ENCODE data around the gene NELL1. TPM values are rescaled to one million over a fixed set of nuclear protein-coding genes. Genes with fewer than 3 reads are reported as not detected.
"Not testable (repeated sequence)": the region's sequence is repeated elsewhere in the genome, so short reads cannot be mapped to it uniquely, and the experiment has no call there.

Gene NELL1
- total RNA-seq, 2 donors from 2014 or later = not detected

DNA sequence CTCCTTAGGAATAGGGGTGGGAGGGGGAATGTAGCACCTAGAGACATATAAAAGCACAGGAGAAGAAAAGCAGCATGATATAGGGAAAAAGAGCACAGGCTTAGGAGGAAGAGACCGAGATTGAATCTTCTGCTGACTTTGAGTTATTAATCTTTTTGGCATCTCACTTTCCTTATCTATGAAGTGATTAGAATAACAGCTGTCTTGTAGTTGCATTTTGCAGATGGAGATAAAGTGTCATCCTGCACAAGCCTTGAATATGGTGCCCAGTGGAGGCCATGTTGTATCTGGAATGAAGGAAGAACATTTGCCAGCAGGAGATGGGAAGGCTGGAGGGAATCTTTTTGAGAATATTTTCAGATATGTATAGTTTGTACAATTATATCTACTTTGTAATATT lies 594.7 kb downstream of the NELL1 start:
- Mint-ChIP-seq H3K4me1 (ENCODE audit: low read depth) (no peaks in the 10 kb centered on the region), H3K27me3 (ENCODE audit: low read depth) (no peaks in the 10 kb centered on the region), H3K27ac (no peak overlapping the region), H3K4me3 (no peak overlapping the region), H3K9me3 (peaks cover 5 to 6% of the 10 kb centered on the region in 2 donors), H3K36me3 (ENCODE audit: insufficient read depth in 2 of 2) (peaks cover 0 to 2% of the 10 kb centered on the region in 2 donors)
- DNase-seq = no peak
- ATAC-seq (replicated peaks in 1 of 2) = no peak

DNA sequence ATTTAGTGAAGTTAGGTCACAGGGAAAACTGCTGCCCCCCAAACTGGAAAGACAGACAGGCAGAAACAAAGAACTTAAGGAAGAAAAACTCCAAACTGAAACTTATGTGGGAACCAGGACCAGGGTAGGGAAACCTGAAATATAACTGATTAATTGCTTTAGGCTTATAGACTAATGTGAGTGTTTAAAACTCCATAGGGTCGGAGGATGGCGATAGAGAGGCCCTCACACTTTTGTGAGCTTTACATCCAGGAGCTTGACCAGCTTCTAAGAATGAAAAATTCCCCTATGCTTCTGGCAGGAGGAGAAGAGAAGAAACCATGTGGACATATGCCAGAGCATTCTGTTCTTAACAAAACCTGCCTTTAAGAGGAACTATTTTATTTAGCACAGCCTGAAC lies 598.6 kb downstream of the NELL1 start:
- H3K27ac Mint-ChIP-seq = no peak overlapping the region
- H3K36me3 Mint-ChIP-seq (ENCODE audit: insufficient read depth in 2 of 2) = peaks cover 2 to 3% of the 10 kb centered on the region in 2 donors
- H3K9me3 Mint-ChIP-seq = peaks cover 7 to 11% of the 10 kb centered on the region in 2 donors
- H3K4me1 Mint-ChIP-seq (ENCODE audit: low read depth) = no peaks in the 10 kb centered on the region
- no peak overlapping the region for H3K4me3 Mint-ChIP-seq
- ATAC-seq (replicated peaks in 1 of 2) (no peak), DNase-seq (no peak)
- no peaks in the 10 kb centered on the region for H3K27me3 Mint-ChIP-seq (ENCODE audit: low read depth)

GRCh38 chr11:21272139-21272538 lies 602.8 kb downstream of the NELL1 start:
- not testable (repeated sequence) for DNase-seq; ATAC-seq (replicated peaks in 1 of 2); H3K27ac Mint-ChIP-seq; H3K27me3 Mint-ChIP-seq (ENCODE audit: low read depth); H3K36me3 Mint-ChIP-seq (ENCODE audit: insufficient read depth in 2 of 2); H3K4me3 Mint-ChIP-seq; H3K4me1 Mint-ChIP-seq (ENCODE audit: low read depth)
- H3K9me3 Mint-ChIP-seq = peaks cover 14% of the 10 kb centered on the region in 2 donors

GRCh38 chr11:21278840-21279239 lies 609.5 kb downstream of the NELL1 start:
- H3K27me3 Mint-ChIP-seq (ENCODE audit: low read depth) = no peaks in the 10 kb centered on the region
- H3K9me3 Mint-ChIP-seq = peaks cover 14 to 25% of the 10 kb centered on the region in 2 donors
- peaks cover 2 to 4% of the 10 kb centered on the region in 2 donors for H3K36me3 Mint-ChIP-seq (ENCODE audit: insufficient read depth in 2 of 2)
- H3K4me1 Mint-ChIP-seq (ENCODE audit: low read depth) = no peaks in the 10 kb centered on the region
- no peak overlapping the region for H3K4me3 Mint-ChIP-seq
- no peak overlapping the region for H3K27ac Mint-ChIP-seq
- ATAC-seq (replicated peaks in 1 of 2) (no peak), DNase-seq (no peak)

DNA sequence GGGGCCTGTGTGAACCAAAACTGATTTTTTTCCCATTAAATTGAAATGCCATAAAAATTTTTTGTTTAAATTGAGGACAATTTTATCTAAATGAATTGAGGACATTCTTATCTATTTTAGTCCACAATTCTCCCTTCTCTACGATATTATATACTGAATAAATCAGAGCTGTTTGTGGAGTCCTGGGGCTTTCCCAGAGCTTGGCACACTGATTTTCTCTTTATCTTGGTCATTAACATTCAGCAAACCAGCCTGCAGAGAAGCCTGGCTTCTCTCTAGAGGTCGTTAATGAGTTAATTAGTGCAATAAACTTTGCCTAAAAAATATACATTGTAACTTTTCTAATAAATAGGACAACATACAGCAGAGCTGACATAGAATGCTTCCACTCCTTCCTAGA lies 615.7 kb downstream of the NELL1 start:
- H3K36me3 Mint-ChIP-seq (ENCODE audit: insufficient read depth in 2 of 2) = peaks cover under 1 to 2% of the 10 kb centered on the region in 2 donors
- no peak for ATAC-seq (replicated peaks in 1 of 2)

DNA sequence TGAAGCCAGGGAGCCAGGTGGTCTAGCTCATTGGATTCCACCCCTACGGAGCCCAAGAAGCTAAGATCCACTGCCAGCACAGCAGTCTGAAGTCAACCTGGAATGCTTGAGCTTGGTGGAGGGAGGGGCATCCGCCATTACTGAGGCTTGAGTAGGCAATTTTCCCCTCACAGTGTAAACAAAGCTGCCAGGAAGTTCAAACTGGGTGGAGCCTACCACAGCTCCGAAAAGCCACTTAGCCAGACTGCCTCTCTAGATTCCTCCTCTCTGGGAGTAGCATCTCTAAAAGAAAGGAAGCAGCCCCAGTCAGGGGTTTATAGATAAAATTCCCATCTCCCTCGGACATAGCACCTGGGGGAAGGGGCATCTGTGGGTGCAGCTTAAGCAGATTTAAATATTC lies 620.3 kb downstream of the NELL1 start:
- no peak overlapping the region for H3K27ac Mint-ChIP-seq
- ATAC-seq (replicated peaks in 1 of 2) = no peak
- peaks cover 8 to 23% of the 10 kb centered on the region in 2 donors for H3K9me3 Mint-ChIP-seq
- no peaks in the 10 kb centered on the region for H3K4me1 Mint-ChIP-seq (ENCODE audit: low read depth)
- H3K4me3 Mint-ChIP-seq = no peak overlapping the region
- peaks cover 0 to 2% of the 10 kb centered on the region in 2 donors for H3K36me3 Mint-ChIP-seq (ENCODE audit: insufficient read depth in 2 of 2)
- no peaks in the 10 kb centered on the region for H3K27me3 Mint-ChIP-seq (ENCODE audit: low read depth)
- DNase-seq = no peak

More for the DNA sequence above, 615.7 kb downstream of the NELL1 start:
- Mint-ChIP-seq H3K9me3 (peaks cover 8 to 17% of the 10 kb centered on the region in 2 donors), H3K27ac (no peak overlapping the region), H3K4me3 (no peak overlapping the region), H3K4me1 (ENCODE audit: low read depth) (no peaks in the 10 kb centered on the region), H3K27me3 (ENCODE audit: low read depth) (no peaks in the 10 kb centered on the region)
- no peak for DNase-seq

GRCh38 chr11:21295508-21295907 lies 626.1 kb downstream of the NELL1 start:
- Mint-ChIP-seq H3K4me3 (no peak overlapping the region), H3K4me1 (ENCODE audit: low read depth) (no peaks in the 10 kb centered on the region), H3K27ac (no peak overlapping the region), H3K9me3 (peaks cover 12 to 19% of the 10 kb centered on the region in 2 donors), H3K36me3 (ENCODE audit: insufficient read depth in 2 of 2) (no peaks in the 10 kb centered on the region), H3K27me3 (ENCODE audit: low read depth) (no peaks in the 10 kb centered on the region)
- no peak for DNase-seq
- ATAC-seq (replicated peaks in 1 of 2) = no peak

GRCh38 chr11:21301981-21302380 lies 632.6 kb downstream of the NELL1 start:
- Mint-ChIP-seq H3K4me3 (no peak overlapping the region), H3K4me1 (ENCODE audit: low read depth) (no peaks in the 10 kb centered on the region), H3K27ac (no peak overlapping the region), H3K36me3 (ENCODE audit: insufficient read depth in 2 of 2) (no peaks in the 10 kb centered on the region), H3K9me3 (peaks cover 7 to 8% of the 10 kb centered on the region in 2 donors), H3K27me3 (ENCODE audit: low read depth) (no peaks in the 10 kb centered on the region)
- DNase-seq (no peak), ATAC-seq (replicated peaks in 1 of 2) (no peak)

- ATAC-seq (replicated peaks in 1 of 2) (no peak), DNase-seq (no peak)
- no peaks in the 10 kb centered on the region for H3K36me3 Mint-ChIP-seq (ENCODE audit: insufficient read depth in 2 of 2)
- no peaks in the 10 kb centered on the region for H3K4me1 Mint-ChIP-seq (ENCODE audit: low read depth)
- peaks cover 1 to 7% of the 10 kb centered on the region in 2 donors for H3K9me3 Mint-ChIP-seq
- no peak overlapping the region for H3K4me3 Mint-ChIP-seq
- H3K27me3 Mint-ChIP-seq (ENCODE audit: low read depth) = no peaks in the 10 kb centered on the region
- no peak overlapping the region for H3K27ac Mint-ChIP-seq
Measured at GRCh38 chr11:21306739-21307358, 637.5 kb downstream of the NELL1 start.

DNA sequence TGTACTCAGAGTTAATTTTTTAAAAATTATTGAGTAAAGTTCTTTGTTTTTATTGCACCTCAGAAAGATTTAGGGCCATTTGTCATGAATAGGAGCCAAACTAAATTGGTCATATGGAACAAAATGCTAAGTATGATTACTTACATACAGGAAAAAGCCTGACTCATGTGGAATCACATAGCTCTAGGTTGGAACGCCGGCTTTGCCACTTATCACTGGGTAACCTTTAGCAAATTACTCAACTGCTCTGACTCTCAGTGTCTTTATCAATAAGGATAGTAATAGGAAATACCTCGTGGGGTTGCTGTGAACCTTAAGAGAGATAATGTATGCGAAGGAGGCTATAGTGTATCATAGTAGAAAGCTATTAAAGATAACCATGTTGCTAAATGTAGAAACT lies 638.5 kb downstream of the NELL1 start:
- no peaks in the 10 kb centered on the region for H3K36me3 Mint-ChIP-seq (ENCODE audit: insufficient read depth in 2 of 2)
- no peaks in the 10 kb centered on the region for H3K4me1 Mint-ChIP-seq (ENCODE audit: low read depth)
- H3K27me3 Mint-ChIP-seq (ENCODE audit: low read depth) = no peaks in the 10 kb centered on the region
- H3K4me3 Mint-ChIP-seq = no peak overlapping the region
- no peak overlapping the region for H3K27ac Mint-ChIP-seq
- ATAC-seq (replicated peaks in 1 of 2) (no peak), DNase-seq (no peak)
- peaks cover 1 to 4% of the 10 kb centered on the region in 2 donors for H3K9me3 Mint-ChIP-seq

- Mint-ChIP-seq H3K27ac (no peak overlapping the region), H3K27me3 (ENCODE audit: low read depth) (no peaks in the 10 kb centered on the region), H3K4me3 (no peak overlapping the region), H3K4me1 (ENCODE audit: low read depth) (no peaks in the 10 kb centered on the region), H3K36me3 (ENCODE audit: insufficient read depth in 2 of 2) (no peaks in the 10 kb centered on the region), H3K9me3 (peaks cover 0 to under 1% of the 10 kb centered on the region in 2 donors)
- DNase-seq = no peak
- ATAC-seq (replicated peaks in 1 of 2) = no peak
Measured at GRCh38 chr11:21316591-21316990, 647.2 kb downstream of the NELL1 start.

DNA sequence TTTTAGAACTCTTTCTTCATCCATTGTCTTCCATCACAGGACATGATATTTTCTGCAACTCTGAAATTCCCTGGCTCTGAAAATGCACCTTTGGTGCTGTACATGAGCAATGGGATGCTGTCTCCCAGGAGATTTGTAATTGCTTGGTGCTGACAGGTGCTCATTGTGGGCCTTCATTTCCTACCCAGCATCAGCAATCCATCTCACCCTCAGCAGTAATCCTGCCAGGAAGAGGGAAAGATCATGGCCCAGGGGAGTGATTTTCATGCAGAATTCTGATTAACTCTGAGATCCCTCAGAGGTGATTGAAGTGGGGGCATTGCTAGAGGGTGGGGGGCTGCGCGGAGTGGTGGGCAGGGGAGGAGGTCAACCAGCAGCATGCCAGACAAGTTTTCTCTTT lies 651.7 kb downstream of the NELL1 start:
- no peaks in the 10 kb centered on the region for H3K36me3 Mint-ChIP-seq (ENCODE audit: insufficient read depth in 2 of 2)
- H3K27ac Mint-ChIP-seq = no peak overlapping the region
- H3K4me1 Mint-ChIP-seq (ENCODE audit: low read depth) = no peaks in the 10 kb centered on the region
- DNase-seq (no peak), ATAC-seq (replicated peaks in 1 of 2) (no peak)
- H3K9me3 Mint-ChIP-seq = peaks cover under 1 to 1% of the 10 kb centered on the region in 2 donors
- H3K4me3 Mint-ChIP-seq = no peak overlapping the region
- no peaks in the 10 kb centered on the region for H3K27me3 Mint-ChIP-seq (ENCODE audit: low read depth)

GRCh38 chr11:21321530-21321929 lies 652.1 kb downstream of the NELL1 start:
- ATAC-seq (replicated peaks in 1 of 2) (no peak), DNase-seq (no peak)
- Mint-ChIP-seq H3K36me3 (ENCODE audit: insufficient read depth in 2 of 2) (no peaks in the 10 kb centered on the region), H3K4me3 (no peak overlapping the region), H3K4me1 (ENCODE audit: low read depth) (no peaks in the 10 kb centered on the region), H3K27me3 (ENCODE audit: low read depth) (no peaks in the 10 kb centered on the region), H3K9me3 (peaks cover 1 to 2% of the 10 kb centered on the region in 2 donors), H3K27ac (no peak overlapping the region)

DNA sequence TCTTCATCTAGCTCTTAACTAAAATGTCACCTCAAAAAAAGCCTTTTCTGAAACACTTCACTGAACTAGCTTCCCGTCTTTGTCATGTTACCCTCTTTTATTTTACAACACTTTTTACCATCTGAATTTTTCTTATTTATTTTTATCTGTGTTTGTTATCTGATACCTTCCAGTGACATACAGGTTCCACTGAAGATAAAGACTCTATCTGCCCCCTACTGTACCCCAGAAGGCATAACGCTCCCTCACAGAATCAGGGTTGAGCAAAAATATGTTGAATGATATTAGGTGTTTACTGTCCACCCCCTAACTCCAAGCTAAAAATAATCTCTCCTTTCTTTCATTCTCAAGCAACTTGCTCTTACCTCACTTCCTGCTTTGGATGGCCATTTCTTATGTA lies 654.2 kb downstream of the NELL1 start:
- DNase-seq (no peak), ATAC-seq (replicated peaks in 1 of 2) (no peak)
- Mint-ChIP-seq H3K27me3 (ENCODE audit: low read depth) (no peaks in the 10 kb centered on the region), H3K4me3 (no peak overlapping the region), H3K4me1 (ENCODE audit: low read depth) (no peaks in the 10 kb centered on the region), H3K9me3 (peaks cover 6% of the 10 kb centered on the region in 2 donors), H3K27ac (no peak overlapping the region), H3K36me3 (ENCODE audit: insufficient read depth in 2 of 2) (peaks cover 0 to 2% of the 10 kb centered on the region in 2 donors)

All from activated T-cell treated with anti-CD3 and anti-CD28 coated beads, Interleukin-2, amount 50 U/mL, for 72 hours (primary cell).